ENCODE results near the gene SP140.

DNA sequence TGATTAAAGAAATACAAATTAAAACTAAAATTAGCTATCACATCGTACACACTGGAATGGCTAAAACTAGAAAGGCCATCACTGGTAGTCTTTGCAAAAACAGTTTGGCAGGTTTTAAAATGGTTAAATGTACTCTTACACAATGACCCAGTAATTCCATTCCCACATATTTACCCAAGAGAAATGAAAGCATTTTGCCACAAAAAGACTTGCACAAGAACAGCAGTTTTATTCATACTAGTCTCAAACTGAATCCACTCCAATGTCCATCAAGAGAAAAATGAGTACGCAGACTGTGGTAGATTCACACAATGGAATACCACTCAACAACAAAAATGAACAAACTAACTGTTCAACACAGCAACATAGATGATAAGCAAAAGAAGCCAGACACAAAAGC lies 130.5 kb downstream of the SP140 start:
- TF ChIP-seq GATA2 (IDR thresholded peaks at IDR 0.05; ENCODE audit: low read depth, low read length): no peak
- no peak for TF ChIP-seq GATA3 (IDR thresholded peaks at IDR 0.05; ENCODE audit: low read depth, low read length)
